ENCODE results near the gene OTOP2. TPM values are rescaled to one million over a fixed set of nuclear protein-coding genes. Genes with fewer than 3 reads are reported as not detected.

OTOP2 gene
- total and polyA plus RNA-seq, 2 of the 4 experiments (the other 2 are of a cell fraction), result not detected

- H3K79me1 ChIP-seq (ENCODE audit: low read depth in 1 of 2, low read length in 2 of 2), result no peaks in the 10 kb centered on the region
- H3K18ac ChIP-seq (ENCODE audit: low read depth, low read length), result no peak overlapping the region
- H4K91ac ChIP-seq (ENCODE audit: insufficient read depth, low read depth, low read length), result no peak overlapping the region
- CTCF ChIA-PET, result no interaction called here
- H2AK9ac ChIP-seq (replicated peaks; ENCODE audit: low read depth, low read length, poor library complexity), result no peak overlapping the region
- no peak overlapping the region for H3K9ac ChIP-seq (ENCODE audit: low read depth, low read length)
- H2BK5ac ChIP-seq (ENCODE audit: low read depth, low read length, poor library complexity, severe bottlenecking), result no peak overlapping the region
- no peaks in the 10 kb centered on the region for H3K9me1 ChIP-seq (ENCODE audit: insufficient read depth, low read length)
- TF ChIP-seq, protein P1, sequence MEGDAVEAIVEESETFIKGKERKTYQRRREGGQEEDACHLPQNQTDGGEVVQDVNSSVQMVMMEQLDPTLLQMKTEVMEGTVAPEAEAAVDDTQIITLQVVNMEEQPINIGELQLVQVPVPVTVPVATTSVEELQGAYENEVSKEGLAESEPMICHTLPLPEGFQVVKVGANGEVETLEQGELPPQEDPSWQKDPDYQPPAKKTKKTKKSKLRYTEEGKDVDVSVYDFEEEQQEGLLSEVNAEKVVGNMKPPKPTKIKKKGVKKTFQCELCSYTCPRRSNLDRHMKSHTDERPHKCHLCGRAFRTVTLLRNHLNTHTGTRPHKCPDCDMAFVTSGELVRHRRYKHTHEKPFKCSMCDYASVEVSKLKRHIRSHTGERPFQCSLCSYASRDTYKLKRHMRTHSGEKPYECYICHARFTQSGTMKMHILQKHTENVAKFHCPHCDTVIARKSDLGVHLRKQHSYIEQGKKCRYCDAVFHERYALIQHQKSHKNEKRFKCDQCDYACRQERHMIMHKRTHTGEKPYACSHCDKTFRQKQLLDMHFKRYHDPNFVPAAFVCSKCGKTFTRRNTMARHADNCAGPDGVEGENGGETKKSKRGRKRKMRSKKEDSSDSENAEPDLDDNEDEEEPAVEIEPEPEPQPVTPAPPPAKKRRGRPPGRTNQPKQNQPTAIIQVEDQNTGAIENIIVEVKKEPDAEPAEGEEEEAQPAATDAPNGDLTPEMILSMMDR (conservative IDR thresholded peaks at IDR 0.05; ENCODE audit: low read depth, low read length), result no peak
- TF ChIP-seq MXI1 (IDR thresholded peaks at IDR 0.05; ENCODE audit: borderline replicate concordance, low read depth, low read length), result no peak
- TF ChIP-seq RCOR1 (IDR thresholded peaks at IDR 0.05; ENCODE audit: insufficient replicate concordance, low read length), result no peak
- no peak for TF ChIP-seq MAZ (IDR thresholded peaks at IDR 0.05; ENCODE audit: borderline replicate concordance, low read depth, low read length)
- TF ChIP-seq CEBPB (IDR thresholded peaks at IDR 0.05; ENCODE audit: low read depth, low read length), result no peak
- TF ChIP-seq NFE2L2 (IDR thresholded peaks at IDR 0.05; ENCODE audit: low read depth, low read length), result no peak
- TF ChIP-seq BHLHE40 (IDR thresholded peaks at IDR 0.05; ENCODE audit: low read depth, low read length), result no peak
- no peak for TF ChIP-seq CHD1 (IDR thresholded peaks at IDR 0.05; ENCODE audit: low read depth, low read length)
- no peak for TF ChIP-seq POLR2A (IDR thresholded peaks at IDR 0.05; ENCODE audit: low read depth, low read length)
- TF ChIP-seq RFX5 (IDR thresholded peaks at IDR 0.05; ENCODE audit: low read depth, low read length), result no peak
- TF ChIP-seq MAFK (IDR thresholded peaks at IDR 0.05; ENCODE audit: low read depth, low read length), result no peak
- TF ChIP-seq, protein P2, sequence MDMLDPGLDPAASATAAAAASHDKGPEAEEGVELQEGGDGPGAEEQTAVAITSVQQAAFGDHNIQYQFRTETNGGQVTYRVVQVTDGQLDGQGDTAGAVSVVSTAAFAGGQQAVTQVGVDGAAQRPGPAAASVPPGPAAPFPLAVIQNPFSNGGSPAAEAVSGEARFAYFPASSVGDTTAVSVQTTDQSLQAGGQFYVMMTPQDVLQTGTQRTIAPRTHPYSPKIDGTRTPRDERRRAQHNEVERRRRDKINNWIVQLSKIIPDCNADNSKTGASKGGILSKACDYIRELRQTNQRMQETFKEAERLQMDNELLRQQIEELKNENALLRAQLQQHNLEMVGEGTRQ (IDR thresholded peaks at IDR 0.05; ENCODE audit: low read depth, low read length), result no peak
- TF ChIP-seq SMC3 (IDR thresholded peaks at IDR 0.05; ENCODE audit: low read depth, low read length), result no peak
- TF ChIP-seq, protein P3, sequence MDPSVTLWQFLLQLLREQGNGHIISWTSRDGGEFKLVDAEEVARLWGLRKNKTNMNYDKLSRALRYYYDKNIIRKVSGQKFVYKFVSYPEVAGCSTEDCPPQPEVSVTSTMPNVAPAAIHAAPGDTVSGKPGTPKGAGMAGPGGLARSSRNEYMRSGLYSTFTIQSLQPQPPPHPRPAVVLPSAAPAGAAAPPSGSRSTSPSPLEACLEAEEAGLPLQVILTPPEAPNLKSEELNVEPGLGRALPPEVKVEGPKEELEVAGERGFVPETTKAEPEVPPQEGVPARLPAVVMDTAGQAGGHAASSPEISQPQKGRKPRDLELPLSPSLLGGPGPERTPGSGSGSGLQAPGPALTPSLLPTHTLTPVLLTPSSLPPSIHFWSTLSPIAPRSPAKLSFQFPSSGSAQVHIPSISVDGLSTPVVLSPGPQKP (IDR thresholded peaks at IDR 0.05; ENCODE audit: borderline replicate concordance, low read depth, low read length), result no peak
- no peak for TF ChIP-seq RAD21 (IDR thresholded peaks at IDR 0.05; ENCODE audit: low read length)
- no peak for TF ChIP-seq FOS (IDR thresholded peaks at IDR 0.05; ENCODE audit: low read depth, low read length)
- H3K56ac ChIP-seq (ENCODE audit: extremely low read depth, insufficient read depth, low read length), result no peak overlapping the region
- DNase-seq, result no peak
- no peak overlapping the region for H3K27ac ChIP-seq (ENCODE audit: insufficient read depth, low read length)
- H4K5ac ChIP-seq (ENCODE audit: low read depth, low read length), result no peak overlapping the region
- POLR2A ChIA-PET (ENCODE audit: unreplicated experiment), result no interaction called here
- no TSS peak for BruUV-seq (replicated peaks)
- H3K4ac ChIP-seq (ENCODE audit: low read depth, low read length), result no peak overlapping the region
- peaks cover 31% of the 10 kb centered on the region for H3K27me3 ChIP-seq (ENCODE audit: control insufficient read depth, insufficient read depth, low read length)
- intact Hi-C loops (cut with micrococcal nuclease), result no loop called here
- H3K23ac ChIP-seq (ENCODE audit: low read depth, low read length), result no peak overlapping the region
- no peak for ATAC-seq (ENCODE audit: low read depth)
- no peak overlapping the region for H2BK20ac ChIP-seq (ENCODE audit: low read depth, low read length)
- no peak overlapping the region for H2BK15ac ChIP-seq (ENCODE audit: low read depth, low read length)
- H3K4me3 ChIP-seq (ENCODE audit: insufficient read depth, low read depth, low read length), result no peak overlapping the region
- H4K8ac ChIP-seq (ENCODE audit: low read depth in 2 of 2, low read length in 2 of 2), result no peak overlapping the region
- H3K4me1 ChIP-seq (ENCODE audit: control insufficient read depth, insufficient read depth, low read length), result no peaks in the 10 kb centered on the region
- no CpG with 5 or more reads among the region's 7 CpGs for WGBS, 2 experiments (ENCODE audit: extremely low coverage in 2 of 2, insufficient read length in 1 of 2)
- H2AK5ac ChIP-seq (ENCODE audit: low read depth, low read length), result no peak overlapping the region
- in situ Hi-C loops (cut with MboI; ENCODE audit: low sequenced_read_pairs), result no loop called here
- H2AFZ ChIP-seq (replicated peaks; ENCODE audit: low read length, poor library complexity), result no peak overlapping the region
- H3K14ac ChIP-seq (replicated peaks; ENCODE audit: low read depth, low read length), result no peak overlapping the region
- dilution Hi-C loops (cut with HindIII; ENCODE audit: low sequenced_read_pairs, unreplicated experiment), result no loop called here
- no peaks in the 10 kb centered on the region for H3K36me3 ChIP-seq (ENCODE audit: control insufficient read depth, insufficient read depth, low read length)
- no peaks in the 10 kb centered on the region for H3K9me3 ChIP-seq (ENCODE audit: control insufficient read depth, insufficient read depth, low read length)
- H3K4me2 ChIP-seq (ENCODE audit: low read depth, low read length), result no peak overlapping the region
- no peak overlapping the region for H2BK120ac ChIP-seq (ENCODE audit: low read depth, low read length)
- H4K20me1 ChIP-seq (ENCODE audit: insufficient read depth, low read length), result no peaks in the 10 kb centered on the region
These were observed 19.2 kb upstream of the OTOP2 start for GRCh38 chr17:74904687-74905409.

All from IMR-90 (cell line).